ENCODE data around the gene ZNF558. TPM values are rescaled to one million over a fixed set of nuclear protein-coding genes. Genes with fewer than 3 reads are reported as not detected.
"Not testable (repeated sequence)": the region's sequence is repeated elsewhere in the genome, so short reads cannot be mapped to it uniquely, and the experiment has no call there.

ZNF558 gene
- polyA plus RNA-seq, 5 donors = 35.8 to 58.7 (median 48.2) TPM

DNA sequence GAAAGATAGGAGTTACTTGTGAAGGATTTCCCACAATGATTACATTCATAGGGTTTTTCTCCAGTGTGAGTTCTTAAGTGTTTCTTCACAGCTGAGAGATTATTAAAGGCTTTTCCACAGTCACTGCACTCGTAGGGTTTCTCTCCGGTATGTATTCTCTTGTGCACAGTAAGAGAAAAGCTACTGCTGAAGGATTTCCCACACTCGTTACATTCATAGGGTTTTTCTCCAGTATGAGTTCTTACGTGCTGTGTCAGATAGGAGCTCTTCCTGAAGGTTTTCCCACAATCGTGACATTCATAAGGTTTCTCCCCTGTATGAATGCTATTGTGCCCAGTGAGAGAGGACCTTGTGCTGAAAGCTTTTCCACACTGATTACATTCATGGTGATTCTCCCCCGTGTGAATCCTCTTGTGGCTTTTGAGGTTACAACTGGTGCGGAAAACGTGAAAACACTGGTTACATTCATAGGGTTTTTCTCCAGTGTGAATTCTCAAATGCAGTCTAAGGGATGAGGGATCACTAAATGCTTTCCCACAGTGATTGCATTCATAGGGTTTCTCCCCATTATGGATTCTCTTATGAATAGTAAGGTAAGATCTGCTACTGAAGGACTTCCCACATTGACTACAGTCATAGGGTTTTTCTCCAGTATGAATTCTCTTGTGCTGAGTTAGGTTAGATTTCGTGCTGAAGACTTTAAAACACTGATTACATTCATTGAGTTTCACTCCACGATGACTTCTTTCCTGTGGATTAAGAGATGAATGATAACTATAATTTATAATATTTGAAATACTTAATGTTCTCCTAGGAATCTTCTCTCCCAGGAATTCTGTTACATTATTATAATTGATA lies 20.6 kb downstream of the ZNF558 start:
- no peak for DNase-seq

DNA sequence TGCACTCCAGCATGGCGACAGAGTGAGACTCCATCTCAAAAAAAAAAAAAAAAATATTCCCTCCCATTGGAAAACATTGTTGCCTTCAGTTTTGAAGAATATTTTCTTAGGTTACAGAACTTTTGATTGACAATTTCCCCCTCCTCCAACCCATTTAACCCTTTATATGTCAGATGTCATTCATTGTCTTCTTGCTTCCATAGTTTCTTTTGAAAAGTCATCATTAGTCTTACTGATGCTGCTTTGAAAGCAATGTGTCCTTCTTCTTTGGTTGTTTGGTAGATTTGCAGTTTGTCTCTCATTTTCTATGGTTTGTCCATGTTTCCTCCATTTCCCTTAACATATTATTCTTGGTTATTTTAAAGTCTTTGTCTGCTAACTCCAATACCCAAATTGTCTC lies 25.4 kb downstream of the ZNF558 start:
- DNase-seq = no peak

- no peak for DNase-seq
These were observed 37.3 kb downstream of the ZNF558 start for GRCh38 chr19:8794823-8795222.

GRCh38 chr19:8773587-8773986 lies 58.5 kb downstream of the ZNF558 start:
- DNase-seq = not testable (repeated sequence)

DNA sequence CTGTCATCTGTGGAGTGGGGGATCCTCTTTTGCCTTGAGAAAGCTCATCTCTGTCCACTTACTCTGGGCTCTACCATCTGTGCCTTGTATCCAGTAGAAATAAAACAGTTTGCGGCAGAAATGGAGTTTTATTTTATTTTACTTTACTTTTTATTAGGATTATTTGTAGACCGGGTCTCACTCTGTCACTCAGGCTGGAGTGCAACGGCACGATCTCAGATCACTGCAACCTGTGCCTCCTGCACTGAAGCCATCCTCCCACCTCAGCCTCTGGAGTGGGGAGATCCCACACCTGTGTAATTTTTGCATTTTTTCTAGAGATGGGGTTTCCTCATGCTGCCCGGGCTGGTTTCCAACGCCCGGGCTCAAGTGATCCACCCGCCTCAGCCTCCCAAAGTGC lies 62.8 kb downstream of the ZNF558 start:
- not testable (repeated sequence) for DNase-seq

GRCh38 chr19:8767257-8767656 lies 64.8 kb downstream of the ZNF558 start:
- not testable (repeated sequence) for DNase-seq

Other genes with a start within 250 kb of the ZNF558 start
- 10 to 100 TPM; 46.0 to 71.3 (median 53.9) TPM for gene ADAMTS10, start 221.6 kb downstream of the ZNF558 start, polyA plus RNA-seq (ENCODE audit: insufficient read depth in 1 of 5, insufficient read length in 5 of 5, low replicate concordance in 1 of 5)
- not detected for gene NFILZ, start 201.7 kb downstream of the ZNF558 start, polyA plus RNA-seq (ENCODE audit: insufficient read depth in 1 of 5, insufficient read length in 5 of 5, low replicate concordance in 1 of 5)
- not detected for gene ACTL9, start 133.5 kb downstream of the ZNF558 start, polyA plus RNA-seq (ENCODE audit: insufficient read depth in 1 of 5, insufficient read length in 5 of 5, low replicate concordance in 1 of 5)
- not detected for gene OR2Z1, start 110.7 kb downstream of the ZNF558 start, polyA plus RNA-seq (ENCODE audit: insufficient read depth in 1 of 5, insufficient read length in 5 of 5, low replicate concordance in 1 of 5)
- gene MBD3L1, start 73 bp upstream of the ZNF558 start, polyA plus RNA-seq (ENCODE audit: insufficient read depth in 1 of 5, insufficient read length in 5 of 5, low replicate concordance in 1 of 5) = not detected
- gene MUC16, start 178.1 kb upstream of the ZNF558 start, polyA plus RNA-seq (ENCODE audit: insufficient read depth in 1 of 5, insufficient read length in 5 of 5, low replicate concordance in 1 of 5) = under 1 TPM in 3 of 5 donors, not detected in 2; under 0.01 to 0.09 (median 0.01) TPM